Bone marrow (tissue), 2 donors: ENCODE data around the gene ATXN2.
"Not testable (repeated sequence)": the region's sequence is repeated elsewhere in the genome, so short reads cannot be mapped to it uniquely, and the experiment has no call there.

Experiments
- DNase-seq, 2 donors: peaks; one replicate each; lab custom pipeline; 2025; lab: John Stamatoyannopoulos, UW

The ATXN2 gene

DNA sequence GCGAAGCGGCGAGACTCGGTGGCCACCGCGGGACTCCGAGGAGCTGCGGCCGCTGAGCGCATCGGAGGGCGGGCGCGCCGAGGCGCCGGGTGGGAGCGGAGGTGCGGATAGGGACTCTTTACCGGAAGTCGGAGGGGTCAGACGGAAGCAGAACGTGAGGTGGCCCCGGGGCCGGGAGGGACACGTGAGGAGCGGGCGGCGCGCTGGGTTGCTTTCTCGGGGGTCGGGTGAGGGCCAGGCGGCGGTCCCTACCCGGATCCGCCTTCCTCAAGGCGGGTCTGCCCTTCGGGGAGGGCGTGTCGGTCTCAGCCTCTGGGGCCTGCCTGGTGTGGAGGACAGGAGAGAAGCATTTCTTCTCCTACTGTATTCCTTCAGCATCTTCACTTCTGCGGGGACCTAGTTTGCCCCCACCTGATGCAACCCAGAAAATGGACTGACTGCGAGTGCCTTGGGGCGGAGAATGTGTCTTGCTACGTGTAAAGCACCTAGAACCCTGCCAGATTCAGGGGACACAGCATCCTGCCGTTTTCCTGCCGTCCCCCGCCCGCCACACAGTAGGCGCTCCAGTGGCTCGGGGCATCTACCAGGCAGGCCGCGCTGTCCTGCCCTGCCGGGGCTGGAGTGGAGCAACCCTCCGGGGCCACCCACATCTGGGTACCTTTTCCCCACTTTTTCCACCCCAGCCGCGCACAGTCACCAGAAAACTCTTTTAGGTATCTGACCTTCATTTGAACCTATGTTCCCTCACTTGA, 514 bp upstream of the ATXN2 start:
- DNase-seq, result peak; percentile 62 to 90

- peak in 1 of 2 donors; percentile 41 for DNase-seq
Measured at GRCh38 chr12:111597831-111598636, 1.1 kb downstream of the ATXN2 start.

DNA sequence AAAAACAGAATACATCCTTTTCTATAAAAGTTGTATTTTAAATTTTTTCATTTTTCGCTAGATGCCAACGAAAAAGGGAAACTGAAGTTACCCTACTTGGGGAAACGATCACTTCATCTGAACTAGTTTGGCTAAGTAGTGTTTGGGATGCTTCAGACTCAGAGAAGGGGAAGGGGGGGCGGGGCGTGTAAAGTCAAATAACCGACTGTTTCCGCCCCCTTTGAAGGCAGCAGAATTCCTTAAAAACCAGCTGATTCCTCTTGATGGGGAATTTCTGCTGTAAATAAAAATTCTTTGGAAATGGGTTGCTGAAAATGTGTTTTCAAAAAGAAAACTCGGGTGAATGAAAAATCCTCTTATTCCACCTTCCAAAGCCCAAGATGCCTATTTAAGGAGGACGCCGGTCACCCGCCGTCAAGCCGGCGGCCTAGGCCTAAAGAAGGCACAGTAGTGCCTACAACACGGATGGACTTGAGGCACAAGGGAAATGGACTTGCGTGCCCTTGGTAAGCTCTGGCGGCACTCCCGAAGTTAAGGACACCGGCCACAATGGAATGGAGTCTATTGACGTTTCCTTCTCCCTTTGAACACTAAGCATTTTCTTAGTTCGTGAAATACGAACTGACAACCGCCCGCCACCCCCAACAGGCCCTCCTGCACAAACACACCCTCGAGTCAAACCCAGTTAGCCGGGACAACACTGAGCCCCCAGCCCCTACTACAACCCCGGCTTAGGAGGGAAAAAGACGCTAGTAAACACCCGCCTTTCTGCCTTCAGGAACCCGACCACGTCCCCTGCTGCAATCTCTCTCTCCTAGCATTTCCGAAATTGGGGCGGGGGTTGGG, 1.9 kb downstream of the ATXN2 start:
- DNase-seq, result peak; percentile 29 to 33

GRCh38 chr12:111595341-111595835, 3.7 kb downstream of the ATXN2 start:
- DNase-seq, result not testable (repeated sequence)

- not testable (repeated sequence) for DNase-seq
Measured at GRCh38 chr12:111591399-111592010, 7.6 kb downstream of the ATXN2 start.

- no peak for DNase-seq
Measured at GRCh38 chr12:111590552-111590951, 8.6 kb downstream of the ATXN2 start.

DNA sequence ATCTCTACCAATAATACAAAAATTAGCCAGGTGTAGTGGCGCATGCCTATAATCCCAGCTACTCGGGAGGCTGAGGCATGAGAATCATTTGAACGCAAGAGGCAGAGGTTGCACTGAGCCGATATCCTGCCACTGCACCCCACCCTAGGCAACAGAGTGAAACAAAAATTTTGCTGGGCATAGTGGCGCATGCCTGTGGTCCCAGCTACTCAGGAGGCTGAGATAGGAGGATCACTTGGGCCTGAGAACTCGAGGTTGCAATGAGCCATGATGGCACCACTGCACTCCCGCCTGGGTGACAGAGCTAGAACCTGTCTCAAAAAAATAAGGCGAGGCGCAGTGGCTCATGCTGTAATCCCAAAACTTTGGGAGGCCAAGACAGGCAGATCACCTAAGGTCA, 9.5 kb downstream of the ATXN2 start:
- no peak for DNase-seq

DNA sequence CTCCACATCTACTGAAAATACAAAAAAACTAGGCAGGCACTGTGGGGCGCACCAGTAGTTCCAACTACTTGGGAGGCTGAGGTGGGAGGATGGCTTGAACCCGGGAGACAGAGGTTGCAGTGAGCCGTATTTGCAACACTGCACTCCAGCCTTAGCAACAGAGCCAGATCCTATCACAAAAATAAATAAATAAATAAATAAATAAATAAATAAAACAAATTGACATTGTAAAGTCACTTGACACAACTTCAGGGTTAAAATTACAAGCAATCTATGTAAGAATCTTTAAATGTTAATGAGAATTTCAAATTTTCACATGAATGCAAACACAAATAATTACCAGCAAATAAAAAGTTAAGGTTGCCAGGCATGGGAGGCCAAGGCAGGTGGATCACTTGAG, 11.1 kb downstream of the ATXN2 start:
- no peak for DNase-seq

GRCh38 chr12:111586986-111587385, 12.1 kb downstream of the ATXN2 start:
- DNase-seq, result no peak

- no peak for DNase-seq
Measured at GRCh38 chr12:111585690-111586089, 13.4 kb downstream of the ATXN2 start.

GRCh38 chr12:111584959-111585358, 14.2 kb downstream of the ATXN2 start:
- DNase-seq, result no peak

- not testable (repeated sequence) for DNase-seq
Measured at GRCh38 chr12:111583506-111583905, 15.6 kb downstream of the ATXN2 start.

DNA sequence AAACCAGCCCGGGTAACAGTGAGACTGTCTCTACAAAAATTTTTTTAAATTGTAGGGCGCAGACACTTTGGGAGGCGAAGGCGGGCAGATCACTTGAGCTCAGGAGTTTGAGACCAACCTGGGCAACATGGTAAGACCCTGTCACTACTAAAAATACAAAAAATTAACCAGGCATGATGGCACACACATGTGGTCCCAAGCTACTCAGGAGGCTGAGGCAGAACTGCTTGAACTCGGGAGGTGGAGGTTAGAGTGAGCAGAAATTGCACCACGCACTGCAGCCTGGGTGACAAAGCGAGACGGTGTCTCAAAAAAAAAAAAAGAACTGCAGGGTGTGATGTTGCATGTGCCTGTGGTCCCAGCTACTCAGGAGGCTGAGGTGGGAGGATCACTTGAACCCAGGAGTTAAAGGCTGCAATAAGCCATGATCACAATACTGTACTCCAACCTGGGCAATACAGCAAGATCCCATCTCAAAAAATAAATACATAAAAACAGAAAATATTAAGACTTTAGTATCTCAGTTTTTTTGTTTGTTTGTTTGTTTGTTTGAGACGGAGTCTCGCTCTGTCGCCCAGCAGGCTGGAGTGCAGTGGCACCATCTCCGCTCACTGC, 16.9 kb downstream of the ATXN2 start:
- DNase-seq, result no peak

DNA sequence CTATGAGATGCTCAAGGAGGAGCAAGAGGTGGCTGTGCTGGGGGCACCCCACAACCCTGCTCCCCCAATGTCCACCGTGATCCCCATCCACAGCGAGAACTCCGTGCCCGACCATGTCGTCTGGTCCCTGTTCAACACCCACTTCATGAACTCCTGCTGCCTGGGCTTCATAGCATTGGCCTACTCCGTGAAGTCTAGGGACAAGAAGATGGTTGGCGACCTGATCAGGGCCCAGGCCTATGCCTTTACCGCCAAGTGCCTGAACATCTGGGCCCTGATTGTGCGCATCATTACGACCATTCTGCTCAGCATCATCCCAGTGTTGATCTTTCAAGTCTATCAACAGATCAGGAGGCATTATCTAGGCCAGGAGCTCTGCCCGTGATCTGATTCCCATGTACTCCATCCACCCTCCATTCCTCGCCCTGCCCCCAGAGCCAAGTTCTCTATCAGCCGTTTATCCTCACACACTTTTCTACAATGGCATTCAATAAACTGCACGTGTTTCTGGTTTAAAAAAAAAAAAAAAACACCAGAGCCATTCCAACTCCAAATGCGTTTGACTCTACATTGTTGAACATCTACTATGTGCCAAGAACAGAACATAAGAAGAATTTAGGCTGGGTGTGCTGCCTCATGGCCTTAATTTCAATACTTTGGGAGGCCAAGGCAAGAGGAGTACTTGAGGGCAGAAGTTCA, 17.5 kb downstream of the ATXN2 start:
- DNase-seq, result no peak

DNA sequence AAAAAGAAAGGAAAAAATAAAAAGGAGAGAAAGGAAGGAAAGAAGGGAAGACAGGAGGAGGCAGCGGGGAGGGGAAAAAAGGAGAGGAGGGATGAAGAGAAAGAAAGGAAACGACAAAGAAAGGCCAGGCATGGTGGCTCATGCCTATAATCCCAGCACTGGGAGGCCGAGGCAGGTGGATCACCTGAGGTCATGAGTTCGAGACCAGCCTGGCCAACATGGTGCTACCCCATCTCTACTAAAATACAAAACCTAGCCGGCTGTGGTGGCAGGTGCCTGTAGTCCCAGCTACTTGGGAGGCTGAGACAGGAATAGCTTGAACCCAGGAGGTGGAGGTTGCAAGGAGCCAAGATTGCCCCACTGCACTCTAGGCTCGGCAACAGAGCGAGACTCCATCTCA, 18.4 kb downstream of the ATXN2 start:
- DNase-seq, result no peak

GRCh38 chr12:111580119-111580425, 19.0 kb downstream of the ATXN2 start:
- DNase-seq, result no peak

DNA sequence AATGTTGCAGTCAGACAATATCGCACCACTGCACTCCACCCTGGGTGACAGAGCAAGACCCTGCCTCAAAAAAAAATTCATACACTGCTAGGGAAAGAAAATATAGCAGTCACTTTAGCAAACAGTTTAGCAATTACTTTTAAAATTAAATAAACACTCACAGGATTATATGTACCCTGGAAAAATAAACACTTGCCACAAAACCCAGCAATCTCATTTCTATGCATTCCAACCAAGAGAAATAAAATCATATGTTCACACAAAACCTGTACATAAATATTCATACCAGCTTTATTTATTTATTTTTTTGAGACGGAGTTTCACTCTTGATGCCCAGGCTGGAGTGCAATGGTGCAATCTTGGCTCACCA, 20.2 kb downstream of the ATXN2 start:
- DNase-seq, result no peak

DNA sequence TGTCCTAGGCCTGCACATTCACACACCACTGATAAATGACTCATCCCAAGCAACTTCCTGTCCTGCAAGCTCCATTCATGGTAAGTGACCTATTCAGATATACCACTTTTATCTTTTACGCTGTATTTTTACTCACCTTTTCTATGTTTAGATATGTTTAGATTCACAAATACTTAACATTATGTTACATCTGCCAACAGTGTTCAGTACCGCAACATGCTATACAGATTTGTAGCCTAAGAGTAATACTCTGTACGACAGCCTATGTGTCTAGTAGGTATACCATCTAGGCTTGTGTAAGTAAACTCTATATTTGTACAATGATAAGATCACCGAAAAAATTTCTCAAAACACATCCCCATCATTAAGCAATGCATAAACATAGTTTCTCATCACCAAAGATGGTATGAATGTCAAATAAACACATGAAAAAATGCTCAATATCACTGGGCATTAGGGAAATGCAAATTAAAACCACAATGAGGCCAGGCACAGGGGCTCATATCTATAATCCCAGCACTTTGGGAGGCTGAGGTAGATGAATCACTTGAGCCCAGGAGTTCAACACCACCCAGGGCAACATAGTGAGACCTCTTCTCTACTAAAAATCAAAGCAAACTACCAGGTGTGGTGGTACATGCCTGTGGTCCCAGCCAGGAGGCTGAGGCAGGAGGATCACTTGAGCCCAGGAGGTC, 20.7 kb downstream of the ATXN2 start:
- no peak for DNase-seq

DNA sequence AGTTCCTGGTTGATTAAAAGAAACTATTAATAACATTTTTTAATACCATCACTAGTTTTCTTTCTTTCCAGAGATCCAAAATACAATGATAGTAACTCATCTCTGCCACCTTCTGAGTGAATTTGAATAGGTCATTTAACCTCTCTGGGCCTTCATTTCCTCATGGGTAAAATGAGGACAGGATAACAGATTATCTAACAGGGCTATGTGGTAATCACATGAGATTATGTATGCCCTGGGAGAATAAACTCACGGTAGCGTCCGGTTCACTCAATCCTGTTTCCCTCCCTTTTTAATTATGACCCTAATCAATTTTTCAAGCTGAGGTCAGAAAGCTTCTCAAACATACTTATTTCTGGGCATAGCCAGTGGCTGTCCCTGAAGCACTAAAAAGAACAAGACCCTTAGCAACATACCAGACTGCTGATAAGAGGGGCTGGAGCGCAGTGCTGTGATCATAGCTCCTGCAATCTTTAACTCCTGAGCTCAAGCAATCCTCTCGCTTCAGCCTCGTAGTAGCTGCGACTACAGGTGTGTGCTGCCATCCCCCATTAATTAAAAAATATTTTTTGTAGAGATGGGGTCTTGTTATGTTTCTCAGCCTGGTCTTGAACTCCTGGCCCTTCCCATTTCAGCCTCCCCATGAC, 24.2 kb downstream of the ATXN2 start:
- no peak for DNase-seq

GRCh38 chr12:111573476-111573875, 25.6 kb downstream of the ATXN2 start:
- no peak for DNase-seq
